Stimulated activated naive CD8-positive, alpha-beta T cell treated with anti-CD3 and anti-CD28 coated beads, Interleukin-15, amount 100 ng/mL, for 72 hours (primary cell): Measurements from ENCODE around the gene TEKT2.
A peak's percentile ranks its signal among the peaks of the same experiment; 100 is the strongest.

Experiments used
- ATAC-seq: fragments of 150-1000 bp; cut with Tn5 transposase; 2 replicates; pipeline ENCODE4 v1.10.0; 2021; ENCODE audit warnings: mild to moderate bottlenecking, moderate library complexity
- DNase-seq, 2 donors: peaks; one replicate each; pipeline ENCODE4 v3.0.0; 2021 to 2022
- H3K27ac Mint-ChIP-seq, 2 donors: one replicate each; pipeline ENCODE4 v1.8.0; 2022; ENCODE audit warnings: mild to moderate bottlenecking in 2 of 2, mixed read lengths in 2 of 2, moderate library complexity in 2 of 2
- H3K27me3 Mint-ChIP-seq: one replicate; pipeline ENCODE4 v1.8.0; 2022; ENCODE audit warnings: mixed read lengths
- H3K4me1 Mint-ChIP-seq: one replicate; pipeline ENCODE4 v1.8.0; 2022; ENCODE audit warnings: mild to moderate bottlenecking, mixed read lengths
- H3K4me3 Mint-ChIP-seq, 2 donors: one replicate each; pipeline ENCODE4 v1.8.0; 2022; ENCODE audit warnings: mild to moderate bottlenecking in 2 of 2, mixed read lengths in 2 of 2, moderate library complexity in 1 of 2
- H3K9me3 Mint-ChIP-seq, 2 donors: one replicate each; pipeline ENCODE4 v1.8.0; 2022; ENCODE audit warnings: mixed read lengths in 2 of 2

Gene TEKT2

DNA sequence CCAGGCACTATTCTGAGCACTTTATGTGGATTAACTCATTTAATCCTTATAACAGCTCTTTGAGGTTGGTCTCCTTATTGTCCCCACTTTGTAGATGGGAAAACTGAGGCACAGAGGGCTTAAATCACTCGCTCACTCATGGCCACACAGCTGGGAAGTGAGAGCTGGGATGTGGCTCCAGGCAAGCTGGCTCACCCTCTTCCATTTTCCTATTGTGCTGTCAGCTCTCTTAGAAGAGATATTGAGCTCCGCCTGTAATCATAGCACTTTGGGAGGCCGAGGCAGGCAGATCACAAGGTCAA is 45.0 kb downstream of the TEKT2 start:
- H3K4me3 Mint-ChIP-seq: no peak overlapping the region

GRCh38 chr1:36132029-36132428 is 48.1 kb downstream of the TEKT2 start:
- no peak for ATAC-seq
- H3K4me1 Mint-ChIP-seq: peaks cover 17% of the 10 kb centered on the region
- no peaks in the 10 kb centered on the region for H3K9me3 Mint-ChIP-seq
- H3K27me3 Mint-ChIP-seq: no peaks in the 10 kb centered on the region
- no peak overlapping the region for H3K4me3 Mint-ChIP-seq
- DNase-seq: no peak
- H3K27ac Mint-ChIP-seq: no peak overlapping the region

More for the DNA sequence above, 45.0 kb downstream of the TEKT2 start:
- ATAC-seq (no peak), DNase-seq (no peak)
- peaks cover 25% of the 10 kb centered on the region for H3K27me3 Mint-ChIP-seq
- no peak overlapping the region for H3K27ac Mint-ChIP-seq
- no peaks in the 10 kb centered on the region for H3K9me3 Mint-ChIP-seq
- peaks cover 30% of the 10 kb centered on the region for H3K4me1 Mint-ChIP-seq

DNA sequence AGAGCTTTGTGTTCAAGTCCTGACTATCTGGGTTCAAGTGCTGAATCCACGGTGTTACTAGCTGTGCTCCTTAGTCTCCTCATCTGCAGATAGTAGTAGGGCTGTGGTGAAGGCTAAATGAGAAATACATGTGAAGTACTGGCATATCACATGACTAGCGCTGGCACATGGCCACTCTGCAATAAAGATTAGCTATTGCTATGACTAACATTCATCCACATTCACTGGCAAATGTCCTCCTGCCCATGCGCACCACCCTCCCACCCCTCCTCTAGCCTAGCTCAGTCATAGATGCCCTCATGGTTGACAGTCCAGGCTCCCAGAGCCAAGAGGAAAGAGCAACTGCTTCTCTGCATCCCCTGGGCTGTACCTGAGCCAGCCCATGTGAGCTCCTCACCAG is 49.6 kb downstream of the TEKT2 start:
- no peaks in the 10 kb centered on the region for H3K27me3 Mint-ChIP-seq
- no peak overlapping the region for H3K27ac Mint-ChIP-seq
- DNase-seq (no peak), ATAC-seq (no peak)
- H3K9me3 Mint-ChIP-seq: no peaks in the 10 kb centered on the region
- no peak overlapping the region for H3K4me3 Mint-ChIP-seq
- H3K4me1 Mint-ChIP-seq: peaks cover 13% of the 10 kb centered on the region

- H3K27me3 Mint-ChIP-seq: no peaks in the 10 kb centered on the region
- peak overlapping the region in 1 of 2 donors; percentile 45 for H3K27ac Mint-ChIP-seq
- no peaks in the 10 kb centered on the region for H3K9me3 Mint-ChIP-seq
- DNase-seq (no peak), ATAC-seq (no peak)
- H3K4me3 Mint-ChIP-seq: no peak overlapping the region
- peaks cover 13% of the 10 kb centered on the region for H3K4me1 Mint-ChIP-seq
Observed at GRCh38 chr1:36134031-36134430, 50.1 kb downstream of the TEKT2 start.

DNA sequence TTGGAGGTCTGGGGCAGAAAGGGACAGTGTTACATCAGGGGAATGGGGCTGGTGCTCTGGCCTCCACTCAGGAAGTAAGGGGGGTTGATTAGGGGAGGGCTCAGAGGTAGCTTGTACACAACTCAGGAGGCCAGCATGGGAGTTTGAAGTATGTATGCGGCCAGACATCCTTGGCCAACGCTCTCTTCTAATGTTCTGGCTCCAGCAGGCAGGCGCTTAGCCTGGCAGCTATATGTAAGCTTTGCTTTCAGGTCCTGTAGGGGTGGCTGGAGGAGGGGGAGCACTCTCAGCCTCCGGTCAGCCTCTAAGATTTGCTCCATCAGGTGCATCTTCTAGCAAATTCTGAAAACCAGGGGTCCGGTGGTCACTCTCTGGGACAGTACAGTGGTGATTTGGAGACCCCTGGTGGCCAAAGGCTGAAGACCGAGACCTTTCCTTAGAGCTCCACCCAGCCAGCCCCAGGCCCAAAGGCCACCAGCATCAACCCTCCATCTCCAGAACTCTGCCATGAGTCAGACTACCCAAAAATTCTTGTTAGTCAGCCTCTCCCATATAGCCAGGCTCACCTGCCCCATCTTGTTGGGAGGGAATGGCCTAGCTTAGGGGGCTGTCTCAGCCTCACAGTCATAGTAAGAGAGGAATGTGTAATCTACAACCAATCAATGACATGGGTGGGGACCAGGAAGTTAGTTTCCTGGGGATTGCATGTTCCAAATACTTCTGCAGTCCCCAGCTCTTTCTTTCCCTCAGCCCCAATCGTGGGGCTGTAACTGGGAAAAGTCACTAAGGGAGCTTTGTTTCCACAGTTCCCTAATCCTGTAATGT is 50.8 kb downstream of the TEKT2 start:
- Mint-ChIP-seq H3K27ac (peak overlapping the region in 1 of 2 donors; percentile 22), H3K4me1 (peaks cover 13% of the 10 kb centered on the region), H3K9me3 (no peaks in the 10 kb centered on the region), H3K27me3 (no peaks in the 10 kb centered on the region), H3K4me3 (no peak overlapping the region)
- ATAC-seq: peak; percentile 91
- DNase-seq: peak; percentile 52 to 57

DNA sequence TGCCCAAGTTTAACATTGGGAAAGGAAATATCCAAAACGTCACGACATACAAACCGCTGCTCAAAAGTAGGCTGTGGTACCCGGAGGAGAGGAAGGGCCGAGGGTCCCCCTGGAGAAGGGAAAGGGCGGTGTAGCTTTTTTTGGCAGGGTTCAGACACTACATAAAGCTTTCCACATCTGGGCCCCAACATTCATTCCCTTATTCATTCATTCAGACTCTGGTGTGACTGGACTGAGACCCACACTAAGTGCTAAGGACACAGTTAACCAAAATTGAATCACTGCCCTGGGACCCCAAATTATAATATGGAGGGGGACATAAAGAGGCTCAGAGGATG is 51.4 kb downstream of the TEKT2 start:
- H3K4me1 Mint-ChIP-seq: peaks cover 18% of the 10 kb centered on the region
- peak overlapping the region in 1 of 2 donors; percentile 22 for H3K27ac Mint-ChIP-seq
- ATAC-seq (no peak), DNase-seq (no peak)
- H3K27me3 Mint-ChIP-seq: no peaks in the 10 kb centered on the region
- H3K4me3 Mint-ChIP-seq: no peak overlapping the region
- H3K9me3 Mint-ChIP-seq: no peaks in the 10 kb centered on the region

DNA sequence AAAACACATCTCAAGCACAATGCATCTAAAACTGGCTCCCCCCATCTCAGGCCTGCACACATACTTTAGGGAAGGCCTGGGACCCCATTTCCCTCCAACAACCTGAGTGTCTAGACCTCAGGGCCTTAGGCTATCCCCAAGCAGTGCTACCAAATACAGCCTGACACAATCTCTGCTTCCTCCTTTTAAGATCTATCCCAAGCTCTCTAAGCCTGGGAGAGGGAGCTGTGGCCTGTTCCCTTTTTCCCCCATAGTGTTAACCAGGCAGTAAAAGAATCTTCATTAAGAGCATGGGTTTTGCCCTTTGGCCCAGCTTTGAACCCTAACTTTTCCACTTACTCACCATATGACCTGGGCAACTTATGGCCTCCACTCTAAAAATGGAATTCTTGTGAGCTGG is 51.9 kb downstream of the TEKT2 start:
- no peak overlapping the region for H3K4me3 Mint-ChIP-seq
- no peaks in the 10 kb centered on the region for H3K9me3 Mint-ChIP-seq
- no peak overlapping the region for H3K27ac Mint-ChIP-seq
- ATAC-seq: no peak
- no peak for DNase-seq
- H3K4me1 Mint-ChIP-seq: peaks cover 23% of the 10 kb centered on the region
- H3K27me3 Mint-ChIP-seq: no peaks in the 10 kb centered on the region

- H3K9me3 Mint-ChIP-seq: no peaks in the 10 kb centered on the region
- H3K27me3 Mint-ChIP-seq: no peaks in the 10 kb centered on the region
- peak overlapping the region in 1 of 2 donors; percentile 34 for H3K27ac Mint-ChIP-seq
- ATAC-seq (no peak), DNase-seq (no peak)
- no peak overlapping the region for H3K4me3 Mint-ChIP-seq
- H3K4me1 Mint-ChIP-seq: peaks cover 30% of the 10 kb centered on the region
Observed at GRCh38 chr1:36136535-36136934, 52.6 kb downstream of the TEKT2 start.

DNA sequence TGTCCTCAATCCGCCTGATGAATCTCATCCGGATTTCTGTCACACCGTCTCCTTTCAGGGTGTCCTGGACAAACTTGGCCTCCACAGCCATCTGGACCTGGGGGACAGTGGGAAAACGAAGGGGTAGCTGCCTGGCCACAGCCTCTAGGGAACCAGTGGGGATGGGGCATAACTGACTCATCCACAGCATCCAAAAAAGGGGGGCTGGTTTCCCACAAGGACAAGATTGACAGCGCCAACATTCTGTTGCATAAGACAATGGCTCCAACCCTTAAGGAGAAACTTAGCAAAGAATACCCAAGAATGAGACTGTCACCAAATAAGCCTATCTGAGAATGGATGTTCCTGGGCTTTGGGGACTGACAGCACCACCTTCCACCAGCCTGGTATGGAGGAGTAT is 53.3 kb downstream of the TEKT2 start:
- no peaks in the 10 kb centered on the region for H3K27me3 Mint-ChIP-seq
- no peaks in the 10 kb centered on the region for H3K9me3 Mint-ChIP-seq
- ATAC-seq (no peak), DNase-seq (no peak)
- H3K27ac Mint-ChIP-seq: no peak overlapping the region
- no peak overlapping the region for H3K4me3 Mint-ChIP-seq
- H3K4me1 Mint-ChIP-seq: peaks cover 37% of the 10 kb centered on the region

- ATAC-seq: no peak
- Mint-ChIP-seq H3K4me3 (no peak overlapping the region), H3K4me1 (peaks cover 40% of the 10 kb centered on the region), H3K27ac (no peak overlapping the region), H3K9me3 (no peaks in the 10 kb centered on the region), H3K27me3 (no peaks in the 10 kb centered on the region)
- no peak for DNase-seq
Observed at GRCh38 chr1:36137776-36138175, 53.9 kb downstream of the TEKT2 start.
